GM18868 (cell line): ENCODE results near the gene PNP.
"Not testable (repeated sequence)": the region's sequence is repeated elsewhere in the genome, so short reads cannot be mapped to it uniquely, and the experiment has no call there.

Experiments used
- ATAC-seq: cut with Tn5 transposase; IDR thresholded peaks from one replicate; pipeline ENCODE4 v1.9.1; 2021; ENCODE audit warnings: mild to moderate bottlenecking, moderate library complexity; ENCODE audit not compliant: unreplicated experiment

The PNP gene

GRCh38 chr14:20469242-20469889 lies at the start of gene PNP:
TSS of gene PNP (plus strand) at chr14:20469406. CDS start at chr14:20469525, 119 bp downstream.
- peak; percentile 96 for ATAC-seq

GRCh38 chr14:20419419-20419818 lies 49.8 kb upstream of the PNP start:
- no peak for ATAC-seq

GRCh38 chr14:20421267-20421666 lies 47.9 kb upstream of the PNP start:
- ATAC-seq, result no peak

GRCh38 chr14:20422886-20423285 lies 46.3 kb upstream of the PNP start:
- ATAC-seq, result no peak

GRCh38 chr14:20424851-20425250 lies 44.4 kb upstream of the PNP start:
- ATAC-seq, result no peak

GRCh38 chr14:20427231-20428009 lies 41.8 kb upstream of the PNP start:
- peak; percentile 86 for ATAC-seq

GRCh38 chr14:20428010-20428365 lies 41.2 kb upstream of the PNP start:
- ATAC-seq, result peak; percentile 37

GRCh38 chr14:20428802-20429201 lies 40.4 kb upstream of the PNP start:
- ATAC-seq, result no peak

- ATAC-seq, result no peak
These were observed 39.2 kb upstream of the PNP start for GRCh38 chr14:20429801-20430669.

- no peak for ATAC-seq
These were observed 34.3 kb upstream of the PNP start for GRCh38 chr14:20434701-20435581.

- no peak for ATAC-seq
These were observed 33.4 kb upstream of the PNP start, which contains the start of gene KLHL33 for GRCh38 chr14:20435582-20436362. TSS of gene KLHL33 (minus strand) at chr14:20436166. CDS start at chr14:20435811, 355 bp downstream.

GRCh38 chr14:20436363-20436755 lies 32.8 kb upstream of the PNP start:
- no peak for ATAC-seq

- no peak for ATAC-seq
These were observed 30.5 kb upstream of the PNP start for GRCh38 chr14:20438664-20439063.

GRCh38 chr14:20440465-20440864 lies 28.7 kb upstream of the PNP start:
- ATAC-seq, result no peak

GRCh38 chr14:20440882-20441281 lies 28.3 kb upstream of the PNP start:
- ATAC-seq, result no peak

- no peak for ATAC-seq
These were observed 27.7 kb upstream of the PNP start for GRCh38 chr14:20441461-20441860.

- ATAC-seq, result not testable (repeated sequence)
These were observed 25.6 kb upstream of the PNP start for GRCh38 chr14:20443650-20444049.

GRCh38 chr14:20446889-20447288 lies 22.3 kb upstream of the PNP start:
- no peak for ATAC-seq

- not testable (repeated sequence) for ATAC-seq
These were observed 16.4 kb upstream of the PNP start for GRCh38 chr14:20452831-20453230.
